K562 (cell line): ENCODE results near the gene MYBPHL. TPM values are rescaled to one million over a fixed set of nuclear protein-coding genes. Genes with fewer than 3 reads are reported as not detected.

Experiments
- BRD4 ChIP-seq: fragments of 200-600 bp; sonication (generic); IDR thresholded peaks from 2 replicates; pipeline ENCODE4 v1.6.1; 2017; ENCODE audit warnings: inconsistent platforms
- BRD9 ChIP-seq: fragments of 450-650 bp; IDR thresholded peaks from 2 replicates; pipeline ENCODE4 v1.6.1; 2018; ENCODE audit warnings: low read depth; ENCODE audit not compliant: partially characterized antibody
- CTCF ChIP-seq, 3 experiments: IDR thresholded peaks in 2 of 3; conservative IDR thresholded peaks in 1 of 3; 2 replicates each; pipeline ENCODE4 v1.5.1; 2011 to 2012; ENCODE audit warnings: low read length in 3 of 3, mild to moderate bottlenecking in 3 of 3, control low read depth in 2 of 3, improper control_type of control experiment in 1 of 3, inconsistent platforms in 1 of 3, low read depth in 1 of 3, mixed read lengths in 1 of 3, moderate library complexity in 1 of 3; ENCODE audit not compliant: insufficient read depth in 2 of 3
- ETV1 ChIP-seq: fragments of 450-650 bp; conservative IDR thresholded peaks from 2 replicates; pipeline ENCODE4 v1.6.1; 2016; ENCODE audit warnings: missing genetic modification characterization, control low read depth, low read depth, missing compliant biosample characterization
- FOXO4 ChIP-seq: fragments of 450-650 bp; formaldehyde crosslinking; IDR thresholded peaks from 2 replicates; pipeline ENCODE4 v1.4.0; 2020; ENCODE audit warnings: mild to moderate bottlenecking, moderate library complexity
- HDAC2 ChIP-seq: fragments of 450-650 bp; IDR thresholded peaks from 2 replicates; pipeline ENCODE4 v1.6.1; 2016; ENCODE audit warnings: mild to moderate bottlenecking
- NFE2 ChIP-seq: IDR thresholded peaks from 2 replicates; pipeline ENCODE4 v1.6.1; 2014; ENCODE audit warnings: antibody characterized with exemption, low read depth
- PRMT5 ChIP-seq: sonication (generic); formaldehyde crosslinking; IDR thresholded peaks from 2 replicates; pipeline ENCODE4 v1.5.0; 2020; ENCODE audit warnings: missing genetic modification reagents
- RAD21 ChIP-seq, 2 experiments: fragments of 250-450 bp in 1 of 2; fragments of 450-650 bp in 1 of 2; sonication (Bioruptor Pico) in 1 of 2; formaldehyde crosslinking in 1 of 2; IDR thresholded peaks in 1 of 2; conservative IDR thresholded peaks in 1 of 2; 2 replicates each; pipeline versions ENCODE4 v1.4.0 to v1.8.0; 2020 to 2022; ENCODE audit warnings: mild to moderate bottlenecking in 2 of 2, moderate library complexity in 1 of 2
- RBM14 ChIP-seq: fragments of 200-400 bp; formaldehyde crosslinking; IDR thresholded peaks from 2 replicates; pipeline ENCODE4 v1.6.1; 2018; ENCODE audit warnings: low read depth, mild to moderate bottlenecking, low read length, moderate library complexity, borderline replicate concordance; ENCODE audit not compliant: insufficient read depth
- RUNX1 ChIP-seq: sonication (generic); IDR thresholded peaks from 2 replicates; pipeline ENCODE4 v1.6.1; 2016; ENCODE audit warnings: antibody characterized with exemption, low read depth
- SMAD4 ChIP-seq: fragments of 250-450 bp; sonication (Bioruptor Pico); conservative IDR thresholded peaks from 2 replicates; pipeline ENCODE4 v1.8.0; 2021; ENCODE audit warnings: inconsistent platforms, mild to moderate bottlenecking, moderate library complexity
- TEAD4 ChIP-seq, 2 experiments: sonication (generic) in 1 of 2; formaldehyde crosslinking in 1 of 2; IDR thresholded peaks; 2 replicates each; pipeline versions ENCODE4 v1.6.1 to v1.8.0; 2012 to 2022; ENCODE audit warnings: borderline replicate concordance in 1 of 2, inconsistent platforms in 1 of 2, low read length in 1 of 2, mild to moderate bottlenecking in 1 of 2, missing genetic modification reagents in 1 of 2
- ZFP36 ChIP-seq: fragments of 150-350 bp; IDR thresholded peaks from 2 replicates; pipeline ENCODE4 v1.6.1; 2018; ENCODE audit warnings: low read length, low read depth; ENCODE audit not compliant: partially characterized antibody
- ZMIZ1 ChIP-seq, 2 experiments: fragments of 150-350 bp in 1 of 2; IDR thresholded peaks; 2 replicates each; pipeline ENCODE4 v1.6.1; 2012 to 2016; ENCODE audit warnings: low read depth in 2 of 2, low read length in 2 of 2, mild to moderate bottlenecking in 1 of 2, moderate library complexity in 1 of 2
- ZNF277 ChIP-seq: fragments of 250-450 bp; sonication (Bioruptor Pico); IDR thresholded peaks from 2 replicates; pipeline ENCODE4 v1.8.0; 2022; ENCODE audit warnings: inconsistent platforms, mild to moderate bottlenecking, moderate library complexity, borderline replicate concordance
- ZNF766 ChIP-seq: fragments of 200-800 bp; sonication (Bioruptor generic); conservative IDR thresholded peaks from 2 replicates; pipeline ENCODE4 v1.6.1; 2016; ENCODE audit warnings: missing genetic modification characterization, missing compliant biosample characterization
- polyA plus RNA-seq, 8 experiments: library from polyadenylated mRNA; depleted of rRNA in 4 of 8; stranded (reverse) in 5 of 8; unstranded in 3 of 8; fragments of >200 nt; fragmentation: Nextera tagmentation in 2 of 8; fragmentation: Illumina TruSeq in 1 of 8; extraction: Ambion mirVana in 2 of 8; extraction: Trizol in 1 of 8; gene quantifications; 2 replicates each; pipeline versions ENCODE4 v1.2.1 to v1.2.3, GENCODE V29; 2011 to 2014; ENCODE audit warnings: inconsistent platforms in 1 of 8, missing spikeins in 1 of 8
- total RNA-seq, 7 experiments: library from RNA; depleted of rRNA in 6 of 7; stranded (reverse); fragments of >200 nt in 6 of 7; fragmentation: Illumina TruSeq in 2 of 7; extraction: Trizol in 2 of 7; gene quantifications; 2 replicates each; pipeline versions ENCODE4 v1.2.1 to v1.2.3, GENCODE V29; 2011 to 2021; ENCODE audit warnings: low replicate concordance in 1 of 7

The MYBPHL gene
- total and polyA plus RNA-seq, 9 of the 15 experiments (the other 6 are each of a cell fraction or from before 2014, with no cell fraction given) = 0.20 to 1.9 (median 0.33) TPM

- 0 out of 2 replicates have a peak, but pooled peaks have one; percentile 69 for TF ChIP-seq FOXO4 (CRISPR knock-in tag)
- TF ChIP-seq ZNF766 (CRISPR knock-in tag) = peak; percentile 14
- peak; percentile 94 for TF ChIP-seq HDAC2
- TF ChIP-seq PRMT5 = no peak
- TF ChIP-seq ZNF277 = no peak
- 0 out of 2 replicates have a peak, but pooled peaks have one; percentile 32 for TF ChIP-seq NFE2
- peak; percentile 38 for TF ChIP-seq ZFP36
- peak; percentile 98 for TF ChIP-seq ETV1 (tag)
- 0 out of 2 replicates have a peak, but pooled peaks have one; percentile 55 for TF ChIP-seq RUNX1
- no peak for TF ChIP-seq RBM14
- TF ChIP-seq ZMIZ1 (IDR thresholded peaks at IDR 0.05; ENCODE audit: low read depth in 2 of 2, low read length in 2 of 2) = peak in 1 of 2 experiments; percentile 16; a peak in 1 of 4 replicates
- TF ChIP-seq RAD21 (CRISPR knock-in tag; conservative IDR thresholded peaks at IDR 0.05 in 1 of 2, IDR thresholded peaks at IDR 0.05 in 1 of 2) = peak; percentile 47 to 59; a peak in 3 of 4 replicates
- 0 out of 2 replicates have a peak, but pooled peaks have one; percentile 6 for TF ChIP-seq BRD4
- TF ChIP-seq SMAD4 = peak; percentile 68; the same call in 1 of the 2 replicates
- peak; percentile 65 to 93 (median 76); a peak in 5 of 6 replicates for TF ChIP-seq CTCF (IDR thresholded peaks at IDR 0.05 in 2 of 3, conservative IDR thresholded peaks at IDR 0.05 in 1 of 3; ENCODE audit: insufficient read depth in 2 of 3, low read depth in 1 of 3, low read length in 3 of 3)
- TF ChIP-seq TEAD4 (IDR thresholded peaks at IDR 0.05; ENCODE audit: low read length) = peak; percentile 29; the same call in 1 of the 2 replicates
- TF ChIP-seq TEAD4 (CRISPR knock-in tag; IDR thresholded peaks at IDR 0.05; ENCODE audit: borderline replicate concordance) = no peak
- peak; percentile 95 for TF ChIP-seq BRD9
Observed at GRCh38 chr1:109282952-109283747, 23.7 kb downstream of the MYBPHL start, which contains the start of gene PSRC1 (continued).
